ENCODE measurements around the gene STAB1. TPM values are rescaled to one million over a fixed set of nuclear protein-coding genes. Genes with fewer than 3 reads are reported as not detected.

Gene STAB1
- total and polyA plus RNA-seq, 10 of the 15 experiments (the other 5 are each of a cell fraction or from before 2014, with no cell fraction given): 0.46 TPM; not detected in 9

- intact Hi-C loops (cut with micrococcal nuclease; ENCODE audit: unreplicated experiment) (loop anchor here (10.0 kb wide), 1 partner anchor 233 kb away; the partner anchor contains the start of genes GNL3 and PBRM1), in situ Hi-C loops (cut with MboI) (no loop called here)
- WGBS (ENCODE audit: insufficient coverage, insufficient replicate concordance, low lambda C conversion rate, missing lambda C conversion rate): 68% methylated on average over 6 of the region's 6 CpGs
Measured at GRCh38 chr3:52452126-52452525, 43.0 kb upstream of the STAB1 start.

GRCh38 chr3:52452570-52453221 lies 42.4 kb upstream of the STAB1 start:
- peaks cover 0 to 3% of the 10 kb centered on the region in 2 experiments; a peak in 1 of 4 replicates for H3K36me3 ChIP-seq (ENCODE audit: control insufficient read depth in 2 of 2, insufficient read depth in 2 of 2, low read length in 1 of 2)
- no peak for ATAC-seq
- in situ Hi-C loops (cut with MboI): no loop called here
- SMC1A ChIA-PET (ENCODE audit: uncharacterized antibody, unreplicated experiment): no interaction called here
- TF ChIP-seq CEBPB (IDR thresholded peaks at IDR 0.05; ENCODE audit: borderline replicate concordance in 1 of 2, low read depth in 2 of 2, low read length in 2 of 2): no peak
- BruUV-seq (replicated peaks): no TSS peak
- no peak for FAIRE-seq
- 54% methylated on average over 11 of the region's 11 CpGs for WGBS (ENCODE audit: insufficient coverage, insufficient replicate concordance, low lambda C conversion rate, missing lambda C conversion rate)
- H3K4me2 ChIP-seq (ENCODE audit: control insufficient read depth, insufficient read depth): no peak overlapping the region
- H3K9ac ChIP-seq (ENCODE audit: control insufficient read depth, insufficient read depth, low read length): no peak overlapping the region
- H3K27ac ChIP-seq (ENCODE audit: control insufficient read depth, insufficient read depth): no peak overlapping the region
- H4K20me1 ChIP-seq (ENCODE audit: control insufficient read depth, insufficient read depth): no peaks in the 10 kb centered on the region
- peaks cover 26% of the 10 kb centered on the region for H3K79me2 ChIP-seq (ENCODE audit: control insufficient read depth, insufficient read depth, low read length)
- POLR2A ChIA-PET: interaction anchor here (1.2 kb wide), 1 partner anchor 10 kb away, joined by 4 read pairs; no protein-coding TSS in a partner anchor
- H3K4me3 ChIP-seq: no peak overlapping the region
- intact Hi-C loops (cut with micrococcal nuclease; ENCODE audit: unreplicated experiment): loop anchor here (10.0 kb wide), 1 partner anchor 232 kb away; the partner anchor contains the start of genes GNL3 and PBRM1
- H3K9me3 ChIP-seq (replicated peaks; ENCODE audit: control insufficient read depth, insufficient read depth, low read length): no peaks in the 10 kb centered on the region
- DNase-seq (ENCODE audit: low read depth, low spot score): no peak
- RAD21 ChIA-PET (ENCODE audit: unreplicated experiment): interaction anchor here (1.9 kb wide), 1 partner anchor 40 kb away, joined by 5 read pairs; no protein-coding TSS in a partner anchor
- peaks cover 23% of the 10 kb centered on the region for H3K4me1 ChIP-seq (ENCODE audit: control insufficient read depth, insufficient read depth, low read length)
- no peak overlapping the region for H2AFZ ChIP-seq (ENCODE audit: control insufficient read depth, low read depth, low read length)
- H3K27me3 ChIP-seq (replicated peaks in 1 of 2; ENCODE audit: control insufficient read depth in 2 of 2, insufficient read depth in 2 of 2, low read length in 1 of 2): no peaks in the 10 kb centered on the region
- CTCF ChIA-PET: interaction anchor here (3.2 kb wide), 1 partner anchor 24 kb away, joined by 14 read pairs; no protein-coding TSS in a partner anchor

More at GRCh38 chr3:52452126-52452525, 43.0 kb upstream of the STAB1 start:
- no peaks in the 10 kb centered on the region for H3K9me3 ChIP-seq (replicated peaks; ENCODE audit: control insufficient read depth, insufficient read depth, low read length)
- CTCF ChIA-PET: interaction anchor here (3.2 kb wide), 1 partner anchor 24 kb away, joined by 14 read pairs; no protein-coding TSS in a partner anchor
- RAD21 ChIA-PET (ENCODE audit: unreplicated experiment): interaction anchor here (1.9 kb wide), 1 partner anchor 40 kb away, joined by 5 read pairs; no protein-coding TSS in a partner anchor
- H3K79me2 ChIP-seq (ENCODE audit: control insufficient read depth, insufficient read depth, low read length): peaks cover 24% of the 10 kb centered on the region
- H2AFZ ChIP-seq (ENCODE audit: control insufficient read depth, low read depth, low read length): no peak overlapping the region
- no peak for FAIRE-seq
- no peaks in the 10 kb centered on the region; a peak in 1 of 4 replicates for H3K36me3 ChIP-seq (ENCODE audit: control insufficient read depth in 2 of 2, insufficient read depth in 2 of 2, low read length in 1 of 2)
- POLR2A ChIA-PET: no interaction called here
- TF ChIP-seq MEF2A (IDR thresholded peaks at IDR 0.05; ENCODE audit: insufficient read depth, low read depth, low read length) (no peak), HDAC2 (IDR thresholded peaks at IDR 0.05) (no peak), YBX1 (IDR thresholded peaks at IDR 0.05) (no peak), IKZF2 (IDR thresholded peaks at IDR 0.05) (no peak), SUZ12 (IDR thresholded peaks at IDR 0.05; ENCODE audit: unreplicated experiment) (no peak), FOXM1 (IDR thresholded peaks at IDR 0.05; ENCODE audit: low read depth, low read length) (no peak)
- TF ChIP-seq, protein P1, sequence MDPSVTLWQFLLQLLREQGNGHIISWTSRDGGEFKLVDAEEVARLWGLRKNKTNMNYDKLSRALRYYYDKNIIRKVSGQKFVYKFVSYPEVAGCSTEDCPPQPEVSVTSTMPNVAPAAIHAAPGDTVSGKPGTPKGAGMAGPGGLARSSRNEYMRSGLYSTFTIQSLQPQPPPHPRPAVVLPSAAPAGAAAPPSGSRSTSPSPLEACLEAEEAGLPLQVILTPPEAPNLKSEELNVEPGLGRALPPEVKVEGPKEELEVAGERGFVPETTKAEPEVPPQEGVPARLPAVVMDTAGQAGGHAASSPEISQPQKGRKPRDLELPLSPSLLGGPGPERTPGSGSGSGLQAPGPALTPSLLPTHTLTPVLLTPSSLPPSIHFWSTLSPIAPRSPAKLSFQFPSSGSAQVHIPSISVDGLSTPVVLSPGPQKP (IDR thresholded peaks at IDR 0.05; ENCODE audit: low read depth, low read length): no peak
- no peak overlapping the region for H3K4me3 ChIP-seq
- H4K20me1 ChIP-seq (ENCODE audit: control insufficient read depth, insufficient read depth): no peaks in the 10 kb centered on the region
- BruUV-seq (replicated peaks): no TSS peak
- H3K27me3 ChIP-seq (replicated peaks in 1 of 2; ENCODE audit: control insufficient read depth in 2 of 2, insufficient read depth in 2 of 2, low read length in 1 of 2): no peaks in the 10 kb centered on the region
- no peak overlapping the region for H3K4me2 ChIP-seq (ENCODE audit: control insufficient read depth, insufficient read depth)
- H3K27ac ChIP-seq (ENCODE audit: control insufficient read depth, insufficient read depth): no peak overlapping the region
- no peak for ATAC-seq
- H3K9ac ChIP-seq (ENCODE audit: control insufficient read depth, insufficient read depth, low read length): no peak overlapping the region
- no peak for DNase-seq (ENCODE audit: low read depth, low spot score)
- H3K4me1 ChIP-seq (ENCODE audit: control insufficient read depth, insufficient read depth, low read length): peaks cover 21% of the 10 kb centered on the region
- SMC1A ChIA-PET (ENCODE audit: uncharacterized antibody, unreplicated experiment): interaction anchor here (0.6 kb wide), 1 partner anchor 221 kb away, joined by 3 read pairs; no protein-coding TSS in a partner anchor

All from GM12878 (cell line).